GM19395 (cell line): ENCODE measurements around the gene NAGLU.

Source experiments
- ATAC-seq: cut with Tn5 transposase; IDR thresholded peaks from one replicate; pipeline ENCODE4 v1.9.1; 2021; ENCODE audit warnings: mild to moderate bottlenecking, moderate library complexity; ENCODE audit not compliant: unreplicated experiment

NAGLU gene

GRCh38 chr17:42586514-42587230 is 50.6 kb downstream of the NAGLU start:
- no peak for ATAC-seq

GRCh38 chr17:42590886-42591285 is 54.8 kb downstream of the NAGLU start:
- no peak for ATAC-seq

DNA sequence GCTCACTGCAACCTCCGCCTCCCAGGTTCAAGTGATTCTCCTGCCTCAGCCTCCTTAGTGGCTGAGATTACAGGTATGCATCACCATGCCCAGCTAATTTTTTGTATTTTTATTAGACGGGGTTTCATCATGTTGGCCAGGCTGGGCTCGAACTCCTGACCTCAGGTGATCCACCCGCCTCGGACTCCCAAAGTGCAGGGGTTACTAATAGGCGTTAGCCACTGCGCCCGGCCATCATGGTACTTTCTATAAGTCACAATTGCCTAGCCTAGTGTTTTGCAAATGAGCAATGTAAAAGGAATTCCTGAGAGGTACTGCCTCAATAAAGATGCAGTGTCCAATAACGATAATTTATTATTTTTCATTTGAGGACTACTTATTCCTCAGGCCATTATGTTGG is 55.4 kb downstream of the NAGLU start:
- no peak for ATAC-seq
